GM21825 (cell line): Measurements from ENCODE around the gene CUL9.

Experiments used
- ATAC-seq: cut with Tn5 transposase; IDR thresholded peaks from one replicate; pipeline ENCODE4 v1.9.1; 2021; ENCODE audit warnings: mild to moderate bottlenecking, moderate library complexity; ENCODE audit not compliant: unreplicated experiment

The CUL9 gene

GRCh38 chr6:43172104-43173007 is 9.6 kb upstream of the CUL9 start:
- no peak for ATAC-seq

GRCh38 chr6:43173591-43174262 is 8.3 kb upstream of the CUL9 start:
- ATAC-seq = no peak

GRCh38 chr6:43174263-43175112 is 7.5 kb upstream of the CUL9 start:
- ATAC-seq = peak; percentile 72

GRCh38 chr6:43175676-43176422 is 6.1 kb upstream of the CUL9 start:
- ATAC-seq = no peak

GRCh38 chr6:43176423-43176786 is 5.6 kb upstream of the CUL9 start:
- no peak for ATAC-seq

GRCh38 chr6:43178150-43178549 is 3.8 kb upstream of the CUL9 start:
- no peak for ATAC-seq

- no peak for ATAC-seq
Measured at GRCh38 chr6:43178951-43179830, 2.8 kb upstream of the CUL9 start.

GRCh38 chr6:43180058-43180457 is 1.9 kb upstream of the CUL9 start:
- no peak for ATAC-seq

GRCh38 chr6:43180985-43181384 is 1.0 kb upstream of the CUL9 start:
- ATAC-seq = no peak

- no peak for ATAC-seq
Measured at GRCh38 chr6:43181621-43181941, 415 bp upstream of the CUL9 start.

- no peak for ATAC-seq
Measured at GRCh38 chr6:43183441-43183840, 1.4 kb downstream of the CUL9 start.

GRCh38 chr6:43184268-43184985 is 2.4 kb downstream of the CUL9 start:
- no peak for ATAC-seq

GRCh38 chr6:43185391-43185985 is 3.5 kb downstream of the CUL9 start:
- ATAC-seq = no peak

- ATAC-seq = no peak
Measured at GRCh38 chr6:43186019-43186418, 4.0 kb downstream of the CUL9 start.

- no peak for ATAC-seq
Measured at GRCh38 chr6:43186706-43187105, 4.7 kb downstream of the CUL9 start.

GRCh38 chr6:43187821-43188220 is 5.8 kb downstream of the CUL9 start:
- no peak for ATAC-seq

GRCh38 chr6:43188426-43188825 is 6.4 kb downstream of the CUL9 start:
- no peak for ATAC-seq

GRCh38 chr6:43189776-43190304 is 7.8 kb downstream of the CUL9 start:
- no peak for ATAC-seq

GRCh38 chr6:43192911-43193310 is 10.9 kb downstream of the CUL9 start:
- ATAC-seq = no peak
